KG1 (cell line): ENCODE results near the gene DUSP22.

ENCODE experiments used
- DNase-seq: peaks from one replicate; lab custom pipeline; 2025; lab: John Stamatoyannopoulos, UW

Gene DUSP22

DNA sequence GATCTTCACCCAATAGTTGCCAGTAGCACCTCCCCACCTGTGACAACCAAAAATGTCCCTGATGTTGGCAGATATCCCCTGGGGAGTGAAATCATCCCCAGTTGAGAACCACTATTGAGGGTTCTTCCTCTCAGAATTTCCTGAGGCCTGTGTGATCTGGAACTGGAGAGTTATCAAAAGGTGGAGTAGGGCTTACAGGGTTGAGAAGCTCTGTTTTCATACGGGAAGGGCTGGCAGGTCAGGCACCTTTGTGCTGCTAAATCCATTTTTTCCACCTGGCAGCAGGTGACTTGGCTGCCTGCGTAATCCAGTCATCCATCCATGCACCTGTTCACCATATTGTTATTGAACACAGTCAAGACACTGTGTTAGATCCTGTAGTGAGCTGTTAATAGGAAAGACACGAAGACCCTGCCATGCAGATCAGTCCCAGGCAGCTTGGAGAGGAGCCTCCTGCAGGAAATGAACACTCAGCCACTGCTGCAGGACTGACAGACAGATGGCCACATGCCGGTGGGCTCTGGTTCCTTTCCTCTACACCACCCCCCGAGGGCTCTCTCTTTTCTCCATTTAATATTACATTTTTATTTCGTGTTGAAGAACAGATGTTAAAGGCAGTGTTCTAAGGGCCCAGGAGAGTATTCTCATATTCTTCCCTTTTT, 5.4 kb downstream of the DUSP22 start:
- DNase-seq = no peak

DNA sequence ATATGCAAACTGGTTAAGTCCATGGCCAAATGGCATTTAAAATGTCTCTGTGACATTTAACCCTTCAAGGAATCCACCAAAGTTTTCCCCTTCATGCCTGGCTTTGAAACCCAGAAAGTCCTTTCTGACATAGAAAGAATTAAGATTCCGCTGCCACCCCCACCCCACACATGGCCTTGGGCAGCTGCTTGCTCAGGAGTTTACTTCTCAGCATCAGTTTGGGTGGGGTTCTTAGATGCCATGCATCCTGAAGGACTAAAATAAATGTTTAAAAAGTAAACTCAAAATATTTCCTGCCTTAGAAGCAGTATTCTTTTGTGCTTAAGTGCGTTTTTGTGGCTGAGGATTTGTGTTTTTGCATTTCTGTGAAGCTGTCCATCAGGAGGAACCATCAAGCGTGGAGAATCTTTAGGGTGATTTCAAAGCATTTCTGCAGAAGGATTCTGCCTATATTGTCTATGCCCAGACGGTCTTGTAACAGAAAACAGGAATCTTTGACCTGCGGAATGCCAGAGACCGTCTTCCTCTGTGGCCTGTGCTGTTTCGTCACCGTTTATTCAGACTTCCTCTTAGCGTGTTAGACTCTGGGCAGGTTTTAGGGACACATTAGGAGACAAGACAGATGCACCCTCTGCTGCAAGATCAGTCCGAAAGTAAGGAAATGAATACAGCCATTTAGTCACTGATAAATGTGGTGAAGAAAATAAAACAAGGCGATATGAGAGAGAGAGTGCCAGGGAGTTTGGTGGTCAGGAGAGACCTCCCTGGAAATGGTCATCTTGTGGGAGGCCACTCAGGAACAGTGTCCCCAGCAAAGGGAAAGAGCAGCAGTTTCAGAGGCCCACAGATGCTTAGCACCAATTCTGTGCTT, 6.2 kb downstream of the DUSP22 start:
- DNase-seq = no peak

DNA sequence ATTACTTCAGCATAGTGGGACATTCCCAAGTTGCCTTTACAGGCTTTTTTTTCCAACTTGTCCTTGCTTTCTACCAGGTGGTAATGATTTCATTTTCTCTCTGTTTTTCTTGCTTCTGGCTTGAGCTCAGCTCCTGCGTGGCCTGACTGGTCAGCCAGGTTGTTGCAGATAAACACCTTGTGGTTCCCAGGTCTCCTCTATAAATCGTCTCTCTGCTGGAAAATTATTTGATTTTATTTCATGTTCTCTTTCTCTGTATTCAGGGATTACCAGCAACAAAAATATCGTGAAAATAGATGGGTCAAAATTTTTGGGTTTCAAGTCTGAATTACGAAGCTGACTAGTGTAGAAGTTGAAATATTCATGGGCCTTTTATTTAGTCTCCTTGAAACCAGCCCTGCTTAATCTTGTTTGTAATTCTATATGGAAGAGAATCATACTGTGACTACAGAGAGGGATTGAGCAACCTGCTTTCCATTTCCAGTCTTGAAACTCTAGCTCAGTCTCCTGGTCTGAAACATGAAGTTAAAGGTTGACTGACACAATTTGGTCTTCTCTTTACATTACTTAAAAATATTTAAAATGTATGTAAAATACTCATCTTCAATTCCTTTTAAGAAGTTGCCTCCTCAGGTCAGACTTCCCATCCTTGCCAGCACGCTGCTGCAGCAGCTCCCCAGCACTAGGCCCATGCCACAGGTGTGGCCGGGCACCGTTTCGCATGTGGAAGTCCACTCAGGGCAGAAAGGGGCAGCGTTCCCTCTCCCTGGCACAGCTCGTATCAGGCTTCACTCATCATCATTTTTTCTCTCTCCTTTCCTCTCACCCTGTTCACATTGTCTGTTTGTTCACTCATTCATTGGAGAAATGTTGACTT, 7.1 kb downstream of the DUSP22 start:
- no peak for DNase-seq

DNA sequence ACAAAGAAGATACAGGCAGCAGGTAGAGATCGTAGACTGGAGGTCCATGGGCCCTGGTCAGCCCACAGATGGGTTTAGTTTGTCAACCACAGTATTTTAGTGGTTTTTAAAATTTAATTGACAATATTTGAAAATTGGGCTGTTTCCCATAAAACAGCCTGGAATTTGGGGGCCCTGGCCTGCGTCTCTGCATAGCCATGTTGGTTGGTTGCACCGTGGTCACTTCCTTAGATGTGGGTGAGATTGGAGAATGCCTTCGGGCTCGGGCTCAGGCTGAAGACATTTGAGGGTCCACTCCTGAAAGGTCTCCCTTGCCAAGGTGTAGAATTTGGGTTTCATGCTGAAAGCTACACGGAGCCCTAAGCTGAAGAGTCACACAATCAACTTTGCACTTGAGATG, 7.7 kb downstream of the DUSP22 start:
- no peak for DNase-seq

DNA sequence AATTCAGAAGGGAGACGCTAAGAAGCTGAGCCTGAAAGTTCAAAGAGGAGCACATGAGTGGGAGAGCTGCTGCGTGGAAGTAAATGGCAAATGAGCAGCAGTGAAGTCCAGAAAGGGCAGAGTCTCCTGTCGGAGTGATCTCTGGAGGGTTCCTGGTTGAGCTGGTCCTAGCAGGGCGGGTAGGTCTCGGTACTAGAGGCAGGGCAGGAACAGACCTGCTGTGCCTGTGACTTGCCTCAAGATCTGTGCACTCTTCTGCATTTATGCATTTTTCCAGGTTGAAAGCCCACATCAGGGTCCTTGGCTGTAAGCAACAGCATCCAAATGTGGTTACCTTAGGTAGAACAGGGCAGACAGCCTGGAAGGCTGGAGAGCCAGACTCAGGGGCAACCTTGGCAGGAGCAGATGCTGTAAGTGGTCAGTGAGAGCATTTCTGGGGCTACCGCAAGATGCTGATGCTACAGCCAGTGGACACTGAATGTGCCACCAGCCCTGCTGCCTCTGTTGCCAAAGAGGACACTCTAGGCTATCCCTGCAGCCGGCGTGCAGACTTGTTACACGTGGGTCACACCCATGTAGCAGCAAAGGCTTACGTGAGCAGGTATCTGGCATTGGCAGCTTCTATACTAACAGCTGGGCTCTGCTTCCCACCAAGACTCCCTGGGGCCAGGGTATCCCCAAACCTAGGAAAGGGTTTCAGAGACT, 8.4 kb downstream of the DUSP22 start:
- no peak for DNase-seq

DNA sequence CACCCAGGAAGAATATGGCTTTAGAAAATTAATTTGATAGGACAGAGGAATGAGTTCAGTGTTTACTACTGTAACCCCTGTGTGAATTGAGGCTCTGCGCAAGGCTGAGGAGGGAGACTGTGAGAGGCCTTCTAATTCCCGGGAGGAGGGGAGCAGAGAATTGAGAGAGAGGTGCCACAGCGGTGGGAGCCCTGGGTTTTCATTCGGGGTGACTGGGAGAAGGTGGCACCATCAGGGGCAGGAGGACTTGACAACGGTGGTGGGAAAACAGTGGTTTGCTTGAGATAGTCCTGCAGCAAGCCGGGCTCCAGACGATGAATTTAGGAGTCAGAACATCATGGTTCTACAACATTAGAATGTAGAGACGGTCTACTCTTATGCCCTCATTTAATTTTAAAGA, 9.2 kb downstream of the DUSP22 start:
- no peak for DNase-seq

DNA sequence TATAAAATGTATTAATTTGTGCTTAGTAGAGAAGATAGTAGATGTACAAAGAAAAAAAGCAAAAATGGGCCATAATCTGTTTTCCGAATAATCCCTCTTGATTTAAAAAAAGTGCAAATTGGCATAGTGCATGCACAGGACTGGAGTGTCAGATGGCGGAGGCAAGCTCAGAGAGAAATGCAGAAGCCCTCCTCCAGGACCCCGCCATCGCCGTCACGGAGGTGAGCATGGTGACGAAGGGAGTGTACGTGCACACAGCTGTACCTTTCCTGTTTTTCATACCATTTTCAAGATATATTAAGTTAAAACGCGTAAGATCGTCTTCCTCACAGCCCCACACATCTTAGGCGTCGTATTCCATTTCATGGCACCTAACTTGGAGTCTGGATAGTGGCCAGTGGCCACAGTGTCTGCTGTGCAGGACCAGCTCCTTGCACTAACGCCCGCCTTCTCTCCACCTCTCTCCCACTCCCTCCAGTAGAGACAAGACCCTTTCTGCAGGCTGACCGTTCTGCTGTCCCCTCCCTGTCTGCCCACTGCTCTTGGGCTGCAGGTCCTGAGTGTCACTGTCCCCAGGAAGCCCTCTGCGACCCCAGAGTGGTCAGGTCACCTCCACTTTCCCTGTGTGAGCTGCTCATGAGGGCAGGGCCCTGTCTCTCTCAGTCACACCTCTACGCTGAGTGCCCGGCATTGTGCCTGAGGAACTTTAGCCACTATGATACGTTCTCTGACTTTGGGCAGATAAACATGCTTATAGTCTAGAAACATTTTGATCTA, 9.8 kb downstream of the DUSP22 start:
- DNase-seq = no peak

DNA sequence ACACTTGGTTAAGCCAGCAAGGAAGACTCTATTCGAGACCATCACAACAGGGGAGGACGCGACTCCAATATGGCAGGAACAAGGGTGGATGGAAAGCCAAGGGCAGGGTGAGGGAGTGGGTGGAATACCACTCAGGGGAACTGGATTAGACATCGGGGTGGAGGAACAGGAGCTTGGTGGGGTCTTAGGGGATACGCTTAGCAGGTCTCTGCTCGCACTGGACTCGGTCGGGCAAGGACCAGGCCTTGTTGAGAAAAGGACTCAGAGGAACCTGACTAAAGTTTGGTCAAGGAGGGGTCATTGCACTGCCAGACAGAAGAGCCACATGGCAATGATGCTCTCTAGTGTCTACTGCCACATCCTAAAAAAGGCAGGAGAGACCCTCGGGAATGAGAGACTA, 10.5 kb downstream of the DUSP22 start:
- DNase-seq = no peak

DNA sequence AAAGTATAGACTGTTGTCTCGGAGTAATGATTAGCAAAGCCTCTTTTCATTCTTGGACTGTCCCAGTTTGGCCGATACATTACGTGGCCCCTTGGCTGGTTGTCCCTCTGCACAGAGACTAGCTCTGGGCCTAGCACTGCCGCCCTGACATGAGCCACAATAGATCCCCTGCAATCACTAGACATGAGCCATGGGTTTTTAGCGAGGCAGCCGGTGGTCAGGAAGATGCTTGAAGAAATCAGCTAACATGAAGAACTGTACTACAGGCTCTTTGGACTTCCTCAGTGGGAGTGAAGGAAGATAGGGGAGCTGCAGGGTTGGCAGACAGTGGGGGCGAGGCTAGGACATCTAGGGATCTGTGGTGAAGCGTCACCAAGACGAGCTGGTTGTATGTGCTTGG, 11.0 kb downstream of the DUSP22 start:
- no peak for DNase-seq

DNA sequence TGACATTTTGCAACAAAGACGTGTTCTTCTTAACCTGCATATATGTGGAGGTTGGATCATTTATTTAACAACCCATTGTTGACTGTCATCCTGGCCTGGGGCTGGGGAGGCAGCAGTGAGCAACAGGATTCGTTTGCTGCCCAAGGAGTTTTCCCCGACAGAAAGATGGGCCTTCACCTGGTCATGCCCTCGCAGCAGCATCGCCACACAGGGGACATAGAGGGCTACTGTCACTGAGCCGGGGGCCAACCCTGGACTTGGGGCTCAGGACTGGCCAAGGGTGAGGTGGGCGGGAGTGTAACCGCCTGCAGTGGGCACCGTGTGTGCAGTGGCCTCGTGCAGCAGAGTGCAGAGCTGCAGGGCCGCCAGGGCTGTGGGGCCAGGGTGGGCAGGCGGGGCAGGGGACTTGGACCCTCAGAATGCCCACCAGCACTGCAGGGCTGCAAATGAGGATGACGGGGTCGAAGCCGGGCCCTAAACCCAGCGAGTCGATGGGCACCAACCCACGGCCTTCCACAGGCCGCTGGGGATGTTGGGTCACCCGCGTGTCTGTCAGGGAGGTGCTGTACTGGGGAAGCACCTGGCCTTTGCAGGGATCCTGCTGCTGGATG, 11.8 kb downstream of the DUSP22 start:
- no peak for DNase-seq

DNA sequence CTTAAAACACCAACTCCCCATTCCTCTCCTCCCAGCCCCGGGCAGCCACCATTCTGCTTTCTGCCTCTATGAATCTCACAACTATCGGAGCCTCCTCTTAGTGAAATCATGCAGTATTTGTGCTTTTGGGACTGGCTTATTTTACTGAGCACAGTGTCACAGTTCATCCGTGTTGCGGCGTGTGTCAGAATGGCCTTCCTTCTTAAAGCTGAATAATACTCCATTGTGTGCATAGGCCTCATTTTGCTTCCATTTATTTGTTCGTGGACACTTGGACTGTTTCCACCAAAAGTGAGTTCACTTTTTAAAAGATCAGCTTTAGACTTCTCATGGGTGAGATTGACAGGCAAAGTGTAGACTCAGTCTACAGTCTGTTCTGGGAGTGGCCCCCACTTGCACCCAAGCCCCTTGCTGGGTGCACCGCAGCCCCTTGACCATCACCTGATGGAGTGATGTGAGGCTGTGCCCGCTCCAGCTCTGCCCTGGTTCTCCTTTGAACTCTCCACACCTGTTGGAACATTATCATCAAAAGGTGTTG, 12.6 kb downstream of the DUSP22 start:
- DNase-seq = no peak

DNA sequence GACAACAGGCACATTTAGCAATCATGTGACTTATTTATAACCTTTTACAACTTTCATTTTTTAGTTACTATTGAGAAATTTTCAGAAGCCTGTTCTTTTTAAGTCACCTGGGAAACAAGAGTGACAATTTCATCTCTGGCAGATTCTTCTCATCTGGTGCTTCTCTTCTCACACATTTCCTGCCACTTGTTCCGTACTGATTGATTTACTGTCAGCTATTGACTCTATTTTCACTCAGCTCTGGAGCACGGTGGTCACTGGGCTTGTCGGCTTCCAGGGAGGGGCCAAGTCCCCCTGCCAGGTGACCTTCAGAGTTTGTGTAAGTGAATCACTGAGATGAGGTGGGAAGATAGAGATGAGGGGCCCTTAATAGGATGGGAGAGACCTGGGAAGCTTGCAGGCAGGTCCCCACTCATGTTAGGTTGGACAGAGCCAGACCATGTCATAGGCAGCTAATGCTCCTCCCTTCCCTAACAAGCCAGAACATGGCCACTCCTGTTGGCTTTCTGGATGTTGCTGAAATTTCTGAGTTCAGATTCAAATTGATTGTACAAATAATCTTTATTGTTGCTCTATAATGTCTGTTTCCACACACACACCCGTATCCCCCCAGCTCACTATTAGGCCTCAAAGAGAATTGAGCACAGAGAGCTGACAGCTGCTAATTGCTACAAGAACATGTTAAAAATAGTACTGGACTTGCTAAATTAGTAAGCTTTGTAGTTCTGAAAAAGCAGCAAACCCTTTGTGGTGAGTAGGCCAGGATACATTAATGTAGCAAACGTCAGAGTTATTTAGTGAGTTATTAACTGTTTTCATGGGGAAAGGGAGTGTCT, 13.3 kb downstream of the DUSP22 start:
- no peak for DNase-seq

DNA sequence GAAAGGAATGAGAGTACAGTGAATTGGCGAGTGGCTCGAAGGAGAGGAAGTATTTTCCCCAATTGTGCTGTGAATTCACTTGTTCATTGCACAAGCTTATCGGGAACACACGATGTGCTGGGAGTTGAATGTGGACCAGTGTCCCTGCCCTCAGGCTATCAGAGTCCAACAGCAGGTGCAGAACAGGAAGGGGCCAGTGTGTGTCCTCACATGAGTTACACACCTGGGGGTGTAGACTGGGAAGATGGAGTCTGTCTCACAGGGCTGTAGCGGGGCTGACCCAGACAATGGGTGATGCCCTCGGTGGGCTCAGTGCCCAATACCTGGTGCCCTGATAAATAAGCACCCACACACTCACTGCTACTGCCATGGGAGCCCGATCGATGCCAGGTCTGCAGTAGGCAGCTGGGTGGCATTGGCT, 14.4 kb downstream of the DUSP22 start:
- DNase-seq = no peak

DNA sequence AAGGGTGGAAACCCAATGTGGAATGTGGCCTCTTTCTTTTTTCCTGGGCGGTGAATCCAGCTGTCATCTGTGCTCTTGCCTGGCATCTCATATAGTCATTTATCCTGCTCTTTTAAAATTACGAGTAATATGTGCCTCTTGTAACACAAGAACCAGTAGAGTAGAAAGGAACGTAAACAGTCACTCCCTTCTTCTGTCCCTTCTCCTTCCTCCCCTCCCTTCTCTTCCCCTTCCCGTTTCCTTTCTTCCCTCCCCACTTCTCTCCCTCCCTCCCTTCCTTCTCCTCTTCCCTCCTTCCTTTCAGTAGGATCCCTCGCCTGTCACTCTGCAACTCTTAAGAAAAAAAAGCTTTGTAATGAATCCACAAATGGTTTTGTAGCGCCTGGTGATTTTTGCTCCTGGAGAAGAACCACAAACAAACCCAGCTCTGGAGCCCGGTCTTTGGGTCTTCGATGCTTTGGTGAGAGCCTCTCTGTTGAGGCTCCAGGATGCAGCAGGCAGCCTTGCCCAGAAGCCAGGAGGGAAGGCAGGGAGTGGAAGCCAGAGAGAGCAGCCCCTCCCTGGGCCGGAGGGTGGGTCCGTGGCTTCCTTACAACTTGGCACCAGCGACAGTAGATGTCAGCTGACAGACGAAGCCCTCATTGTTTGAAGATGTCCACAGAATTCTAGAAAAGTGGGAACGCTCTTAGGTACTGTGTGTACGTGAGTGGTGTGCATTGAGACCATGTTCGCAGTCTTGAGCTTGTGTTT, 15.0 kb downstream of the DUSP22 start:
- no peak for DNase-seq

DNA sequence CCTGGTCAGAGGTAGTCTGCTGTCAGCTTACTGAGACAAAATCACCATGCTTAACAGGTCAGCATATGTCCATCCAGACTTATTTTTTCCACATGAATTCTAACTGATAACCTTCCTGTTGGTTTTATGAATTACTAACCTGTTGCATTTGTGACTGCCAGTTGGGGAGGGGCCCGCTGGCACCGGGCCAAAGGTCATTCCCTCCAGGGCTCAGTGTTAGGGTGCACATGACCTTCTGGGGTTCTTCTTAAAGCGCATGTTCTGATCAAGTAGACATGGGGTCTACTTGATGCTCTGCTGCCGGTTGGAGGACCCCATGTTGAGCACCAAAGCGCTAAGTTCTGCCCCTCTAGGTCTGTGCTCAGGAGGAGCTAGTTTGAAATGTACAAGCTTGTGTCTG, 15.6 kb downstream of the DUSP22 start:
- no peak for DNase-seq

DNA sequence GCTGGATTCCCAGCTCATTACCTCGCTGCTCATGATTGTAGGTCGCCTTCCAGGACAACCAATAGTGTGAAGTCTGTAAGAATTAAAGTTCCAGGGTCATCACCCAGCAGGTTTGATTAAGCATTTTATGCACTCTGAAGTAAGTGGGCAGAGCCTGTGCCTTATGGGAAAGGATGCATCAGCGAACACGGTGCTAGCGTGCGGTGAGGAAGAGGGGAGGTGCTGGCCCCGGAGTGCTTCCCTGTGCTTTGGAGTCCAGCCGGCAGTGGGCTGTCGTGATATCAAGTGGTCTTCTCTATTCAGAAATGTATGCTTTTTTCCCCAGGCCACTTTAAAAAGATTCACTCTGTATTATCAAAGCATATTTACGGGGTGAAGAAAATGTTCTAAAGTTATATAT, 16.0 kb downstream of the DUSP22 start:
- DNase-seq = no peak

DNA sequence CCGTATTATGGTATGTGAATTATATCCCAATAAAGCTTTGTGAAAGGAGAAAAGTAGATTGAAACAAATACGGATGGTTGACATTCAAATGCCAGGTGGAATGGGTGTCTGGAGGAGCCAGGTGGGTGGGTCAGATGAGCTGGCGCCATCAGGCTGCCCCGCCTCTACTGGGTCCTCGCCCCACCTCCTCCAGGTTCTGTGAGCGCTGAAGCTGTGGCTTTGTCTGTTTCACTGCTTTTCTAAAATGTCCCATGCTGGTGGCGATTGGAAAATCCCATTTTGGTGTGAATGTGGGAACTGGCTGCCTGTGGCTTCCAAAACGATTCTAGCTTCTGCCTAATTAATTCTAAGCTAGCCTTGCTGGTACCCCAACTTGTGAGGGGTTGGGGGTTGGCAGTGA, 16.5 kb downstream of the DUSP22 start:
- no peak for DNase-seq

DNA sequence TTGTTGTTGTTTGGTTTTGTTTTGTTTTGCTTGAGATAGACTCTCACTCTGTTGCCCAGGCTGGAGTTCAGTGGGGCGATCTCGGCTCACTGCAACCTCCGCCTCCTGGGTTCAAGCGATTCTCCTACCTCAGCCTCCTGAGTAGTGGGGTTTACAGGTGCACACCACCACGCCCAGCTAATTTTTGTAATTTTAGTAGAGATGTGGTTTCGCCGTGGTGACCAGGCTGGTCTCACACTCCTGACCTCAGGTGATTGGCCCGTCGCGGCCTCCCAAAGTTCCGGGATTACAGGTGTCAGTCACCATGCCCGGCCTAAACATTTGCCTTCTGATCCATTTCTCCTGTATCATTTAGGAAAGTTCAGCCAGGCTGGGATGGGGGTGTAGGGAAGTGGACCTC, 17.7 kb downstream of the DUSP22 start:
- no peak for DNase-seq

DNA sequence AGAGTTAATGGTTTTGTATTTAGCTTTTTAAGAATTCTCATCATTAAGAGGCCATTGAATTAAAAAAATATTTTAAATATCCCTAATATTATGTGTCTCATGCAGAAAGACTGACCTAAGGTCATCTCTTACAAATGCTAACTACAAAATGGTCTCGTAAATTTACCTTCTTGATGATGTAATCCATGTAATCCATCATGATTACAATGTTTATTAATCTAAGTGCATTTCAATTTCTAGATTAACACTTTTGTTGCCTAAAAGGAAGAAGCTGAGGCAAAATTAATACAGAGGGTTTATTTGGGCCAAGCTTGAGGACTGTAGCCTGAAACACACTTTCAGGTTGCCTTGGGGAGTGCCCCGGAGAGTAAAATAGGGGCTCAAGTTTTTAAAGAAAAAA, 18.4 kb downstream of the DUSP22 start:
- no peak for DNase-seq
